OCI-LY7 (cell line): ENCODE data around the gene SMYD3. TPM values are rescaled to one million over a fixed set of nuclear protein-coding genes. Genes with fewer than 3 reads are reported as not detected.

ENCODE experiments used
- BruUV-seq: library from RNA; stranded (reverse); fragments of 400-500 nt; replicated peaks from 2 replicates; lab custom pipeline; 2021; lab: Mats Ljungman, UMichigan
- CTCF ChIA-PET: fragments of 300-600 bp; sonication (Branson Sonifier 250); formaldehyde crosslinking; loops from one replicate; lab custom pipeline; 2022; ENCODE audit warnings: antibody characterized with exemption; ENCODE audit not compliant: unreplicated experiment; lab: Charles Lee
- POLR2A ChIA-PET: fragments of 300-600 bp; sonication (Branson Sonifier 250); formaldehyde crosslinking; loops from one replicate; lab custom pipeline; 2022; ENCODE audit warnings: antibody characterized with exemption; lab: Charles Lee
- DNase-seq: peaks from one replicate; pipeline ENCODE4 v3.0.0-alpha.2; 2015; ENCODE audit warnings: low spot score
- H2AFZ ChIP-seq: fragments of 200-600 bp; sonication (generic), shearing (Covaris generic); 2 replicates; pipeline ENCODE4 v1.6.1; 2014; ENCODE audit warnings: mild to moderate bottlenecking, antibody characterized with exemption, low read length, moderate library complexity
- H3K27ac ChIP-seq: fragments of 200-600 bp; sonication (generic); 2 replicates; pipeline ENCODE4 v1.5.1; 2014; ENCODE audit warnings: mixed run types, low read depth, mild to moderate bottlenecking, moderate library complexity, low read length, inconsistent platforms; ENCODE audit not compliant: poor library complexity, severe bottlenecking
- H3K36me3 ChIP-seq: fragments of 200-600 bp; sonication (generic); 2 replicates; pipeline ENCODE4 v1.6.1; 2014; ENCODE audit warnings: mild to moderate bottlenecking, antibody characterized with exemption, low read length, moderate library complexity, mixed read lengths; ENCODE audit not compliant: insufficient read depth
- H3K4me1 ChIP-seq: fragments of 200-600 bp; sonication (generic); 2 replicates; pipeline ENCODE4 v1.5.1; 2014; ENCODE audit warnings: mild to moderate bottlenecking, low read length; ENCODE audit not compliant: insufficient read depth, poor library complexity, severe bottlenecking
- H3K4me2 ChIP-seq: fragments of 200-600 bp; sonication (generic); 2 replicates; pipeline ENCODE4 v1.6.1; 2014; ENCODE audit warnings: mild to moderate bottlenecking, low read length
- H3K4me3 ChIP-seq: fragments of 200-600 bp; sonication (generic); 2 replicates; pipeline ENCODE4 v1.5.1; 2014; ENCODE audit warnings: mild to moderate bottlenecking, low read depth, low read length; ENCODE audit not compliant: poor library complexity, severe bottlenecking
- H3K79me2 ChIP-seq: fragments of 200-600 bp; sonication (generic); 2 replicates; pipeline ENCODE4 v1.6.1; 2016; ENCODE audit warnings: low read depth, mild to moderate bottlenecking, low read length, moderate library complexity, mixed read lengths; ENCODE audit not compliant: insufficient read depth
- H3K9me2 ChIP-seq: fragments of 200-600 bp; sonication (generic); 2 replicates; pipeline ENCODE4 v1.6.1; 2016; ENCODE audit warnings: mild to moderate bottlenecking, low read length, mixed read lengths; ENCODE audit not compliant: insufficient read depth
- H3K9me3 ChIP-seq: fragments of 200-600 bp; sonication (generic); 2 replicates; pipeline ENCODE4 v1.6.1; 2014; ENCODE audit warnings: mild to moderate bottlenecking, mixed run types, low read length, mixed read lengths
- H4K20me1 ChIP-seq: fragments of 200-600 bp; sonication (generic); 2 replicates; pipeline ENCODE4 v1.6.1; 2014; ENCODE audit warnings: mild to moderate bottlenecking, antibody characterized with exemption, low read length, moderate library complexity, mixed read lengths; ENCODE audit not compliant: insufficient read depth
- EZH2phosphoT487 ChIP-seq: fragments of 200-600 bp; sonication (generic); IDR thresholded peaks from 2 replicates; pipeline ENCODE4 v1.6.1; 2018; ENCODE audit warnings: low read depth, borderline replicate concordance, mild to moderate bottlenecking, mixed run types, antibody characterized with exemption, low read length, moderate library complexity, mixed read lengths
- intact Hi-C: fragments of 100-400 bp; cut with micrococcal nuclease; formaldehyde crosslinking; loops from one replicate; pipeline ENCODE4 v1.10.0; 2022; ENCODE audit not compliant: unreplicated experiment
- total RNA-seq, 2 experiments: library from RNA; depleted of rRNA in 1 of 2; stranded (reverse); fragments of >200 nt in 1 of 2; shearing (Covaris generic) in 1 of 2; gene quantifications; 2 replicates each; pipeline ENCODE4 v1.2.3, GENCODE V29; 2014 to 2022
- TF ChIP-seq, protein P1 (sequence below): fragments of 200-600 bp; sonication (generic); conservative IDR thresholded peaks from 2 replicates; pipeline ENCODE4 v1.5.1; 2014; ENCODE audit warnings: mild to moderate bottlenecking, antibody characterized with exemption, low read length, moderate library complexity, mixed read lengths

The SMYD3 gene
- total RNA-seq, 2 experiments from 2014 or later, result 28.9 to 34.5 TPM

DNA sequence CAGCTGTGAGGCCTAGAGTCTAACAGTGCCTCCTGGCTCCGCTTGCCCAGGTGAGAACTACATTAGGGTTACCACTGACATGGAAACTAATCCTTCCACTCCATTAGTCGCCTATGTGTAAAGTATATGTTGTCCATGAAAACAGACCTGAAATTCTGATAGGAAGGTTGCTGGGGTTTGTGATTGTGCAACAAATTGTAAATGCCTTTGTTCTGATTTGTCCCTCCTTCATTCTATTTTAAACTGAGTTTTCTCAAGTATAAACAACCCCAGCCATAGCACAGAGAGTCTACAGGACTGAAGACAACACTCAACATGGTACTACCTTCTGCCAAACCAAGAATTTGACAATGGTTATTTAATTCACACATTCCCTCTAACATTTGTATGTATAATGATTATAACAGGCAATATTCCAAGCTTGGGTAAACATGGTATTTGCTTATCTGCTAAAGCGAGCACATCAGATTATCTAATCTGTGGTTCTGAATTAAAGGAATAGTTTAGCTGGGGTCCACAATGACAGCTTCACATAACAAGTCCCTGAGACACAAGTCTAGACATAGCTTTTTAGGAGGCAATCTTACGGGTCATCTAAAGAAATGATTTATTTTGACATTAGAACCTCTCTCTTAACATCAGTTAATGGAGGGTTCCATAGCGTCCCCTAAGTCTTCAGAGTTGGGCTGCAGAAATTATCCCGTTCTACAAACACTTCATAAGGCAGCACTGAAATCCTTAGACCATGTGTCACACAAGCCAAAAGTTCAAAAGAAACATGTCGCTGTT lies 633.0 kb downstream of the SMYD3 start:
- no peaks in the 10 kb centered on the region for H3K9me2 ChIP-seq
- ChIA-PET POLR2A (interaction anchor here (0.6 kb wide), 1 partner anchor 736 kb away, joined by 3 read pairs; no protein-coding TSS in a partner anchor), CTCF (no interaction called here)
- intact Hi-C loops, result no loop called here
- BruUV-seq, result no TSS peak
- no peaks in the 10 kb centered on the region for H3K4me1 ChIP-seq
- no peaks in the 10 kb centered on the region for H3K79me2 ChIP-seq
- no peak overlapping the region for H3K4me2 ChIP-seq
- TF ChIP-seq, protein P1, sequence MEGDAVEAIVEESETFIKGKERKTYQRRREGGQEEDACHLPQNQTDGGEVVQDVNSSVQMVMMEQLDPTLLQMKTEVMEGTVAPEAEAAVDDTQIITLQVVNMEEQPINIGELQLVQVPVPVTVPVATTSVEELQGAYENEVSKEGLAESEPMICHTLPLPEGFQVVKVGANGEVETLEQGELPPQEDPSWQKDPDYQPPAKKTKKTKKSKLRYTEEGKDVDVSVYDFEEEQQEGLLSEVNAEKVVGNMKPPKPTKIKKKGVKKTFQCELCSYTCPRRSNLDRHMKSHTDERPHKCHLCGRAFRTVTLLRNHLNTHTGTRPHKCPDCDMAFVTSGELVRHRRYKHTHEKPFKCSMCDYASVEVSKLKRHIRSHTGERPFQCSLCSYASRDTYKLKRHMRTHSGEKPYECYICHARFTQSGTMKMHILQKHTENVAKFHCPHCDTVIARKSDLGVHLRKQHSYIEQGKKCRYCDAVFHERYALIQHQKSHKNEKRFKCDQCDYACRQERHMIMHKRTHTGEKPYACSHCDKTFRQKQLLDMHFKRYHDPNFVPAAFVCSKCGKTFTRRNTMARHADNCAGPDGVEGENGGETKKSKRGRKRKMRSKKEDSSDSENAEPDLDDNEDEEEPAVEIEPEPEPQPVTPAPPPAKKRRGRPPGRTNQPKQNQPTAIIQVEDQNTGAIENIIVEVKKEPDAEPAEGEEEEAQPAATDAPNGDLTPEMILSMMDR, result no peak
- no peak for TF ChIP-seq EZH2phosphoT487
- no peak overlapping the region for H3K4me3 ChIP-seq
- H3K9me3 ChIP-seq, result no peaks in the 10 kb centered on the region
- H3K27ac ChIP-seq, result no peak overlapping the region
- H3K36me3 ChIP-seq, result no peaks in the 10 kb centered on the region
- no peak overlapping the region for H2AFZ ChIP-seq
- no peaks in the 10 kb centered on the region for H4K20me1 ChIP-seq
- DNase-seq, result no peak

DNA sequence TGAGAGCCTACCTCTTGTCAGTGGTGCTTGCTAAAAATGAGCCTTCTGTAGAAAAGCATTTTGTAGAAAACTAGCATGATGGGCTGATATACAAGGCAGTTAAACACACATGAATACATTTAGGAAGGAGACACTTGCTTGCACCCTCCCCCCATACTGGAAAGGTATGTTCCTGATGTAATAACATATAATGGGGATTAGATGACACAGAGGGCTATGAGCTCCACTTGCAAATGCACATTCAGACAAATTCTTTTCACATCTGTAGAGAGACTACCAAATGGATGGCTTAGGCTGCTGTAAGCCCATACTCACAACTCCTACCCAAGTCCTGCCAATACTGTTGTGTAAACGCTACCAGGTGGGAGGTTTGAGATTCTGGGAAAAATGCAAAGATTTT lies 634.0 kb downstream of the SMYD3 start:
- ChIA-PET POLR2A (no interaction called here), CTCF (interaction anchor here (0.5 kb wide), 1 partner anchor 295 kb away, joined by 3 read pairs; no protein-coding TSS in a partner anchor)
- Histone ChIP-seq H3K4me2 (no peak overlapping the region), H3K79me2 (no peaks in the 10 kb centered on the region), H3K4me1 (no peaks in the 10 kb centered on the region), H3K9me2 (no peaks in the 10 kb centered on the region), H3K4me3 (no peak overlapping the region), H3K9me3 (no peaks in the 10 kb centered on the region), H4K20me1 (no peaks in the 10 kb centered on the region), H2AFZ (no peak overlapping the region), H3K36me3 (no peaks in the 10 kb centered on the region), H3K27ac (no peak overlapping the region)
- intact Hi-C loops, result no loop called here
- no peak for TF ChIP-seq EZH2phosphoT487
- TF ChIP-seq, protein P1, result no peak
- no peak for DNase-seq
- BruUV-seq, result no TSS peak

DNA sequence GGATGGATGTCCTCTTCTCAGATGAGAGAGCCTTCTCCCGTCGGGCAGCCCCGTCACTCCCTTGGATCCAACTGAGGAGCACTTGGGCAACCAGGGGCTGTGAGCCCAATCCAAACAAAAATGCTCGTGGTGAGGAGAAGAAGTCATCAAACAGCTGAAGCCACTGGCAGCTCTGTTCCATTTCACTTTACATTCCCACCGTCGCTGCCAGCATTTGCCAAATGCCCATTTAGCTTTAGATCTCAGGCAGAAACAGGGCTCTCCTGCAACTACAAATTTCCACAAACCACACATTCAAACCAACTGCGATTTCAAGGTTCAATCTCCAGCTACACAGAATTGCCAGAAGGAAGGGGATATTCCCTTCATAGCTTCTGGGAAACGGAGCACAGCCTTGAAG lies 634.6 kb downstream of the SMYD3 start:
- Histone ChIP-seq H2AFZ (no peak overlapping the region), H3K79me2 (no peaks in the 10 kb centered on the region), H3K4me2 (no peak overlapping the region), H3K4me1 (no peaks in the 10 kb centered on the region), H3K27ac (no peak overlapping the region), H3K36me3 (no peaks in the 10 kb centered on the region), H4K20me1 (no peaks in the 10 kb centered on the region), H3K9me2 (no peaks in the 10 kb centered on the region), H3K4me3 (no peak overlapping the region), H3K9me3 (no peaks in the 10 kb centered on the region)
- CTCF ChIA-PET, result interaction anchor here (0.5 kb wide), 1 partner anchor 295 kb away, joined by 3 read pairs; no protein-coding TSS in a partner anchor
- no peak for DNase-seq
- intact Hi-C loops, result no loop called here
- BruUV-seq, result no TSS peak
- POLR2A ChIA-PET, result interaction anchor here (1.0 kb wide), 1 partner anchor 16 kb away, joined by 3 read pairs; no protein-coding TSS in a partner anchor
- TF ChIP-seq, protein P1, result no peak
- TF ChIP-seq EZH2phosphoT487, result no peak
